Type B pancreatic cell (in vitro differentiated cells): ENCODE data around the gene SLFN14. TPM values are rescaled to one million over a fixed set of nuclear protein-coding genes. Genes with fewer than 3 reads are reported as not detected.
"Not testable (repeated sequence)": the region's sequence is repeated elsewhere in the genome, so short reads cannot be mapped to it uniquely, and the experiment has no call there.

Source experiments
- DNase-seq: peaks from one replicate; pipeline ENCODE4 v3.0.0; 2021; ENCODE audit warnings: mixed read lengths; ENCODE audit not compliant: unreplicated experiment; ENCODE audit errors: extremely low spot score
- H3K27ac Mint-ChIP-seq: 2 replicates; pipeline ENCODE4 v1.8.0; 2021; ENCODE audit warnings: mild to moderate bottlenecking, mixed read lengths
- H3K27me3 Mint-ChIP-seq: 2 replicates; pipeline ENCODE4 v1.8.0; 2021; ENCODE audit warnings: mixed read lengths
- H3K36me3 Mint-ChIP-seq: 2 replicates; pipeline ENCODE4 v1.8.0; 2021; ENCODE audit warnings: mixed read lengths
- H3K4me1 Mint-ChIP-seq: one replicate; pipeline ENCODE4 v1.8.0; 2021; ENCODE audit warnings: mixed read lengths; ENCODE audit not compliant: unreplicated experiment
- H3K4me3 Mint-ChIP-seq: 2 replicates; pipeline ENCODE4 v1.8.0; 2021; ENCODE audit warnings: mild to moderate bottlenecking, mixed read lengths
- H3K9me3 Mint-ChIP-seq: 2 replicates; pipeline ENCODE4 v1.8.0; 2021; ENCODE audit warnings: mixed read lengths
- total RNA-seq: library from RNA; stranded (reverse); gene quantifications from 2 replicates; pipeline ENCODE4 v1.2.1, GENCODE V29; 2021; ENCODE audit warnings: low replicate concordance
- TF ChIP-seq, protein P1 (sequence below): fragments of 200-600 bp; sonication (generic); conservative IDR thresholded peaks from 2 replicates; pipeline ENCODE4 v1.5.0; 2021; ENCODE audit warnings: antibody characterized with exemption, mild to moderate bottlenecking

SLFN14 gene
- total RNA-seq, 1 donor from 2014 or later: not detected

DNA sequence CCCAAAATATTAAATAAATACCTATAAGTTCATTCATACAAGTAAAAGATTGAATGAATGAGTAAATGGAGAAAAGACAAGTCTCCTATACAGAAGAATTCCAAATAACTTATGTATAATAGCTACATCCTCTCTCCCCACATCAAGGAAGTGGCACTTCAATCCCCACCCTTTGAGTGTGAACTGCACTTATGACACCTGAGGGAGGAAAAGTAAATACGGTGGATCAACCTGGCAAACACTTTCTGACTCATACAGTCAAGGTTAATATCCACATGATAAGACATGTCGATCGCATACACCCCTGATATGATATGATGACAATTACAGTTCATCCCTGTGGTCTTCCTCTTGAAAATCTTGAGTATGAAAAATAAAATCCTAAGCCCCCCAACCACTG, 41.2 kb downstream of the SLFN14 start:
- TF ChIP-seq, protein P1, sequence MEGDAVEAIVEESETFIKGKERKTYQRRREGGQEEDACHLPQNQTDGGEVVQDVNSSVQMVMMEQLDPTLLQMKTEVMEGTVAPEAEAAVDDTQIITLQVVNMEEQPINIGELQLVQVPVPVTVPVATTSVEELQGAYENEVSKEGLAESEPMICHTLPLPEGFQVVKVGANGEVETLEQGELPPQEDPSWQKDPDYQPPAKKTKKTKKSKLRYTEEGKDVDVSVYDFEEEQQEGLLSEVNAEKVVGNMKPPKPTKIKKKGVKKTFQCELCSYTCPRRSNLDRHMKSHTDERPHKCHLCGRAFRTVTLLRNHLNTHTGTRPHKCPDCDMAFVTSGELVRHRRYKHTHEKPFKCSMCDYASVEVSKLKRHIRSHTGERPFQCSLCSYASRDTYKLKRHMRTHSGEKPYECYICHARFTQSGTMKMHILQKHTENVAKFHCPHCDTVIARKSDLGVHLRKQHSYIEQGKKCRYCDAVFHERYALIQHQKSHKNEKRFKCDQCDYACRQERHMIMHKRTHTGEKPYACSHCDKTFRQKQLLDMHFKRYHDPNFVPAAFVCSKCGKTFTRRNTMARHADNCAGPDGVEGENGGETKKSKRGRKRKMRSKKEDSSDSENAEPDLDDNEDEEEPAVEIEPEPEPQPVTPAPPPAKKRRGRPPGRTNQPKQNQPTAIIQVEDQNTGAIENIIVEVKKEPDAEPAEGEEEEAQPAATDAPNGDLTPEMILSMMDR: no peak
- H3K4me3 Mint-ChIP-seq: no peak overlapping the region
- no peaks in the 10 kb centered on the region for H3K4me1 Mint-ChIP-seq
- no peak for DNase-seq
- peaks cover 63% of the 10 kb centered on the region for H3K27me3 Mint-ChIP-seq
- no peaks in the 10 kb centered on the region for H3K9me3 Mint-ChIP-seq
- H3K36me3 Mint-ChIP-seq: no peaks in the 10 kb centered on the region
- no peak overlapping the region for H3K27ac Mint-ChIP-seq

DNA sequence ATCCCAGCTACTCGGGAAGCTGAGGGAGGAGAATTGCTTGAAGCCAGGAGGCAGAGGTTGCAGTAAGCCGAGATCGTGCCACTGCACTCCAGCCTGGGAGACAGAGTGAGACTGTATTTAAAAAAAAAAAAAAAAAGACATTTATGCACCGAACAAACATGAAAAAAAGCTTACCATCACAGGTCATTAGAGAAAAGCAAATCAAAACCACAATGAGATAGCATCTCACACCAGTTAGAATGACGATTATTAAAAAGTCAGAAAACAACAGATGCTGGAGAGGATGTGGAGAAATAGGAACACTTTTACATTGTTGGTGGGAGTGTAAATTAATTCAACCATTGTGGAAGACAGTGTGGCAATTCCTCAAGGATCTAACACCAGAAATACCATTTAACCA, 42.2 kb downstream of the SLFN14 start:
- H3K27me3 Mint-ChIP-seq: peaks cover 67% of the 10 kb centered on the region
- not testable (repeated sequence) for H3K27ac Mint-ChIP-seq, H3K36me3 Mint-ChIP-seq, DNase-seq, H3K4me1 Mint-ChIP-seq, H3K4me3 Mint-ChIP-seq, H3K9me3 Mint-ChIP-seq

DNA sequence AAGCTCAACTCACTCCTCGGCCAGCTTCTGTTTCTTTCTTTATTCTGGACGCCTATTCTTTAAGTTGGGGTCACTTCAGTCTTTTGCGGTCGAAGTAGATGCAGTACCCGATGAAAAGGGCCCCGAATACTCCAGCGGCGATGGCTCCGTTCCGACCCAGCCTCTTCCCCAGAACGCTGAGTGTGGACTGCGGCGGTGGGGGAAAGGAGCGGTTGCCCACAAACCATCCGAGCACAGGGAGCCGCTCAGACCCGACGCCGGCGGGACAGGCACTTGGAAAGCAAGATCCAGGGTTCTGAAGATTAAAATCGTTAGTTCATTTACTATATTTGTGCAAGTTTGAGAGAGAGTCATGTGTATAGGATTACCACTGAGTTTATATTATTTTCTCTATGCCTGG, 45.6 kb downstream of the SLFN14 start:
- Mint-ChIP-seq H3K4me1 (no peaks in the 10 kb centered on the region), H3K36me3 (no peaks in the 10 kb centered on the region), H3K9me3 (no peaks in the 10 kb centered on the region), H3K27me3 (peaks cover 67% of the 10 kb centered on the region), H3K27ac (no peak overlapping the region), H3K4me3 (no peak overlapping the region)
- DNase-seq: no peak
- TF ChIP-seq, protein P1: no peak

DNA sequence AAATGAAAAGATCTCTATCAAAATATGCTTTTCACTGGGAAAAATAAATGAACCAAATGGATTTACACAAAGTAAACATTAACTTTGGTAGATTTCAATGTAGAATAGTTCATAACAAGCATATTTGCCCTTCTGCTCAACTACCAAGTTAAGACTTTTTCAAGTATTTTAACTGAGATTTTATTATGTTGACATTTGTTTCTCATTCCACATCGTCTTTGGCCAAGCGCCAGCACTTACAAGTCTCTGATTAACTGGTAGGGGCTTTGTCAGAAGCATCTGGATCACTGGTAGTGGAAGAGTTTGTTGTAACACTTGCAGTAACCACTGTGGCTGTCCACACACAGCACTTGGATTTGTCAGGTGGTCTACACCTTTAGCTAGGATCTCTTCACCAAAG, 46.1 kb downstream of the SLFN14 start:
- DNase-seq: no peak
- Mint-ChIP-seq H3K4me1 (no peaks in the 10 kb centered on the region), H3K27me3 (peaks cover 63% of the 10 kb centered on the region)

More for the DNA sequence above, 46.1 kb downstream of the SLFN14 start:
- TF ChIP-seq, protein P1: no peak
- Mint-ChIP-seq H3K27ac (no peak overlapping the region), H3K9me3 (no peaks in the 10 kb centered on the region), H3K36me3 (no peaks in the 10 kb centered on the region), H3K4me3 (no peak overlapping the region)

Other genes with a start within 250 kb of the SLFN14 start
- 19.8 and 30.7 TPM in 2 replicates for gene SLFN11, start 187.2 kb downstream of the SLFN14 start, total RNA-seq
- gene SLFN12, start 128.3 kb downstream of the SLFN14 start, total RNA-seq: 5.2 and 6.6 TPM in 2 replicates
- gene SLFN13, start 112.1 kb downstream of the SLFN14 start, total RNA-seq: 14.3 and 17.1 TPM in 2 replicates
- not detected in 2 replicates for gene SLFN12L, start 23.1 kb downstream of the SLFN14 start, total RNA-seq
- 6.9 and 7.7 TPM in 2 replicates for gene PEX12, start 17.8 kb upstream of the SLFN14 start, total RNA-seq
- 120 and 165 TPM in 2 replicates for gene AP2B1, start 26.5 kb upstream of the SLFN14 start, total RNA-seq
- 6.4 and 29.4 TPM in 2 replicates for gene RASL10B, start 170.8 kb upstream of the SLFN14 start, total RNA-seq
- gene GAS2L2, start 192.4 kb upstream of the SLFN14 start, total RNA-seq: 0.22 TPM in 1 of 2 replicates, not detected in the other
- not detected in 2 replicates for gene C17orf50, start 200.1 kb upstream of the SLFN14 start, total RNA-seq
- 0.97 and 1.8 TPM in 2 replicates for gene MMP28, start 234.8 kb upstream of the SLFN14 start, total RNA-seq
- 173 and 223 TPM in 2 replicates for gene TAF15, start 248.7 kb upstream of the SLFN14 start, total RNA-seq